ENCODE results near the gene ZNF814.
"Not testable (repeated sequence)": the region's sequence is repeated elsewhere in the genome, so short reads cannot be mapped to it uniquely, and the experiment has no call there.

Gene ZNF814

GRCh38 chr19:57854117-57854516 is 34.7 kb downstream of the ZNF814 start:
- not testable (repeated sequence) for FAIRE-seq

GRCh38 chr19:57851812-57852603 is 36.8 kb downstream of the ZNF814 start:
- not testable (repeated sequence) for FAIRE-seq

GRCh38 chr19:57850553-57851017 is 38.3 kb downstream of the ZNF814 start:
- no peak for FAIRE-seq

GRCh38 chr19:57849666-57850473 is 39.0 kb downstream of the ZNF814 start, which contains the start of gene ZNF587:
TSS of gene ZNF587 (plus strand) at chr19:57849859. CDS start at chr19:57850039, 180 bp downstream.
- FAIRE-seq: peak; percentile 90

- not testable (repeated sequence) for FAIRE-seq
Observed at GRCh38 chr19:57849162-57849665, 39.6 kb downstream of the ZNF814 start.

- FAIRE-seq: not testable (repeated sequence)
Observed at GRCh38 chr19:57847164-57847563, 41.7 kb downstream of the ZNF814 start.

GRCh38 chr19:57841122-57841763 is 47.6 kb downstream of the ZNF814 start:
- no peak for FAIRE-seq

- FAIRE-seq: not testable (repeated sequence)
Observed at GRCh38 chr19:57838622-57839191, 50.1 kb downstream of the ZNF814 start.

- FAIRE-seq: not testable (repeated sequence)
Observed at GRCh38 chr19:57836991-57837390, 51.8 kb downstream of the ZNF814 start.

GRCh38 chr19:57830071-57830602 is 58.7 kb downstream of the ZNF814 start, which contains the start of gene ZNF587B:
TSS of gene ZNF587B (plus strand) at chr19:57830299. CDS start at chr19:57830529, 230 bp downstream.
- peak; percentile 17 for FAIRE-seq

- no peak for FAIRE-seq
Observed at GRCh38 chr19:57829316-57829715, 59.5 kb downstream of the ZNF814 start.

- FAIRE-seq: no peak
Observed at GRCh38 chr19:57825511-57825910, 63.3 kb downstream of the ZNF814 start.

- not testable (repeated sequence) for FAIRE-seq
Observed at GRCh38 chr19:57823608-57824007, 65.2 kb downstream of the ZNF814 start.

- not testable (repeated sequence) for FAIRE-seq
Observed at GRCh38 chr19:57823155-57823554, 65.7 kb downstream of the ZNF814 start.

GRCh38 chr19:57821501-57821900 is 67.3 kb downstream of the ZNF814 start:
- FAIRE-seq: not testable (repeated sequence)

- not testable (repeated sequence) for FAIRE-seq
Observed at GRCh38 chr19:57821095-57821494, 67.7 kb downstream of the ZNF814 start.

GRCh38 chr19:57820599-57820998 is 68.2 kb downstream of the ZNF814 start:
- FAIRE-seq: no peak

- FAIRE-seq: no peak
Observed at GRCh38 chr19:57819475-57820148, 69.2 kb downstream of the ZNF814 start.

- FAIRE-seq: no peak
Observed at GRCh38 chr19:57818378-57818777, 70.5 kb downstream of the ZNF814 start.

GRCh38 chr19:57817976-57818375 is 70.9 kb downstream of the ZNF814 start:
- no peak for FAIRE-seq

GRCh38 chr19:57816652-57817051 is 72.2 kb downstream of the ZNF814 start:
- no peak for FAIRE-seq

Measured in islet of Langerhans (tissue), 1 donor.